Subcutaneous adipose tissue (tissue), 4 donors: ENCODE data around the gene SH2D2A. TPM values are rescaled to one million over a fixed set of nuclear protein-coding genes. Genes with fewer than 3 reads are reported as not detected.

Experiments used
- total RNA-seq, 4 donors: library from RNA; depleted of rRNA; stranded (reverse); fragments of >200 nt; gene quantifications; one replicate each; pipeline ENCODE4 v1.1.0, GENCODE V29; 2016
- TF ChIP-seq, protein P1 (sequence below): fragments of 450-650 bp; IDR thresholded peaks from one replicate; pipeline ENCODE4 v1.5.1; 2016; ENCODE audit warnings: low read depth, mild to moderate bottlenecking, control low read depth, antibody characterized with exemption, moderate library complexity

The SH2D2A gene
- total RNA-seq, 4 donors from 2014 or later: 0.34 to 1.1 (median 0.71) TPM

DNA sequence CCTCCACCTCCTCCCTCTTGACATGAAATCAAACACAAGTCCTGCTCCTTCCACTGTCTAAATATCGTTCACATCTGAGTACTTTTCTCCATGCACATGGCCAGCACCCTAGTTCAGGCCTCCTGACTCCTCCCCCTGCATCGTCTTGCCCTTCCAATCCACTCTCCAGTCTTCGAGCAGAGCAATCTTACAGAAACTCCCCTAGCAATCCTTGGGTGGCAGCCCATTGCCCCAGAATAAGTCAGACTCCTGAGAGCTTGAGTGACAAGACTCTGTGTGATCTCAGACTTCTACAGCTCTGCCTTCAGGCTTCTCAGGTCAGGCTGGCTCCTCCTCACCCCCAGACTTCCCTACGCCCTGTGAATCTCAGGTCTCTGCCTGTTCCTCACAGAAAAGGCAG is 5.5 kb downstream of the SH2D2A start:
- TF ChIP-seq, protein P1, sequence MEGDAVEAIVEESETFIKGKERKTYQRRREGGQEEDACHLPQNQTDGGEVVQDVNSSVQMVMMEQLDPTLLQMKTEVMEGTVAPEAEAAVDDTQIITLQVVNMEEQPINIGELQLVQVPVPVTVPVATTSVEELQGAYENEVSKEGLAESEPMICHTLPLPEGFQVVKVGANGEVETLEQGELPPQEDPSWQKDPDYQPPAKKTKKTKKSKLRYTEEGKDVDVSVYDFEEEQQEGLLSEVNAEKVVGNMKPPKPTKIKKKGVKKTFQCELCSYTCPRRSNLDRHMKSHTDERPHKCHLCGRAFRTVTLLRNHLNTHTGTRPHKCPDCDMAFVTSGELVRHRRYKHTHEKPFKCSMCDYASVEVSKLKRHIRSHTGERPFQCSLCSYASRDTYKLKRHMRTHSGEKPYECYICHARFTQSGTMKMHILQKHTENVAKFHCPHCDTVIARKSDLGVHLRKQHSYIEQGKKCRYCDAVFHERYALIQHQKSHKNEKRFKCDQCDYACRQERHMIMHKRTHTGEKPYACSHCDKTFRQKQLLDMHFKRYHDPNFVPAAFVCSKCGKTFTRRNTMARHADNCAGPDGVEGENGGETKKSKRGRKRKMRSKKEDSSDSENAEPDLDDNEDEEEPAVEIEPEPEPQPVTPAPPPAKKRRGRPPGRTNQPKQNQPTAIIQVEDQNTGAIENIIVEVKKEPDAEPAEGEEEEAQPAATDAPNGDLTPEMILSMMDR: no peak

DNA sequence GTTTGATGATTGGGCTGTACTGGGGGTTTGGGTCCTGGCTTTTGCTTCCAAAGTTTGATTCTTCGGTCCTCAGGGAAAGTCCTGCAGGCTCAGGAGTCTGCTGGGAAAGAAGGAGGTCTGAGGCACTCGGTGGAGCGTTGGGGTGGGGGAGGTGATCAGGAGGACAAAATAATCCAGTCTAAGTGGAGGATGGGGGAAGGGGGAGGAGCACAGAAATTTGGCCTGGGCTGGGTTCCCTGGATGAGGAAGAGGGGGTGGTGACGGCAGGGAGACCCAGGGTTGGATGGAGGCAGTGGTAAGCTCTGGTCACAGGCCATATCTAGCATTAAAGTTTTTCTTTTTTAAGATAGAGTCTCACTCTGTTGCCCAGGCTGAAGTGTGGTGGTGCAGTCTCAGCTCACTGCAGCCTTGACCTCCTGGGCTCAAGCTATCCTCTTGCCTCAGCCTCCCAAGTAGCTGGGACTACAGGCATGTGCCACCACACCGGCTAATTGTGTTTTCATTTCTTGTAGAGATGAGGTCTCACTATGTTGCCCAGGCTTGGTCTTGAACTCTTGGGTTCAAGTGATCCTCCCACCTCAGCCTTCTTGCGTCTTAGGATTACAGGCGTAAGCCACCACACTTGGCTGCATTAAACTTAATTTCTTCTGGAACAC is 6.8 kb downstream of the SH2D2A start:
- TF ChIP-seq, protein P1: no peak

DNA sequence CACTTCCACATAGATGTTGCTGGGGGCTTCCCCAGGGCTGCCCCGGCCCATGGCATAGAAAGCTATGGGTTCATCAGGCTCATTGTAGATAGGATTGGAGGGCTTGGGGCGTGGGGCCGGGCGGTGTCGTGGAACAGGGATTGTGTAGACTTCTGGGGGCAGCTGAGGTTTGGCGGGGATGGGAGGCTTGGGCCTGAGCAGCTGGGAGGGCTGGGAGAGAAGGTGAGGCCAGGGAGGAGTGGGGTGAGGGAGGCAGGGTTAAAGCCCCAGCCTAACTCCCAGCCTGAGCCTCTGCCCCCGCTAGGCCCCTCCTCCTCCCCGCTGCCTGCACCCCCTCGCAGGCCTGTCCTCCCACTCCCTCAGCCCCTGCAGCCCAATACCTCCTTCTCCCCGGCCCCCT is 7.4 kb downstream of the SH2D2A start:
- TF ChIP-seq, protein P1: no peak

DNA sequence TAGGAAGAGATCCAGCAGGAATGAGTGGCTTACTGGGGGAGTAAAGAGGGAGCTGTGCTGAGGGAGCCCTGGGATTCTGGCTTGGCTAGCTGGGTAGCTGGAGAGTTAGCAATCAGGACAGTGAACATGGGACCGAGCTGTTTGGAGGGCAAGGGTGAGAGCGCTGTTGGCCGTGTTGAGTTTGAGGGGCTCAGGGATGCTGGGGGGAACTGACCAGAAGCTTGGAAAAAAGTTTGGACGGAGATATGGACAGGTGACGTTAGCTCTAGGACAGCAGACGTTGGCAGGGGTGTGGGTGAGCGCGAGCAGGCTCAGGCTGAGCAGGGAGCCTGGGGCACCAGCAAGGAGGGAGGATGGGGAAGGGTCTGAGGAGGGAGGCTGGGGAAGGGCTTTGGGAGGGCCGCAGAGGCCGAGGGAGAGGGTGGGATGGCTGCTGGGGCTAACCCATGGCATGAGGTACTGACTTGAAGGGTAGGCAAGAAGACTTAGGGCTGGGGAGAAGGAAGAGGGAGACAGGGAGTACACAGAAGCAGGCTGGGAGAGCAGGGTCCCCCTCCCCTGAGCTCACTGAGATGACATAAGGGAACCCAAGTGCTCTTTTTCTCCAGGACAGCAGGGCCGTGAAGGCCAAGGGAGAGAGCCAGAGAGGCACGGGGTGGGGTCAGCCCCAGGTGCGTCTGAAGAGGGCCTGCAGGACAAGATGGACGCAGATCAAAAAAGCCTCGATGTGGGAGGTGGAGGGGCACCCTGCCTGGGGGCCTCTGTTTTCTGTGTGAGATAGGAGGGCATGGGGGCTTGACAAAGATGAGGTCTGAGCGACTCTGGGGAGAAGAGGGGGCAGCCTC is 8.2 kb downstream of the SH2D2A start:
- TF ChIP-seq, protein P1: no peak

DNA sequence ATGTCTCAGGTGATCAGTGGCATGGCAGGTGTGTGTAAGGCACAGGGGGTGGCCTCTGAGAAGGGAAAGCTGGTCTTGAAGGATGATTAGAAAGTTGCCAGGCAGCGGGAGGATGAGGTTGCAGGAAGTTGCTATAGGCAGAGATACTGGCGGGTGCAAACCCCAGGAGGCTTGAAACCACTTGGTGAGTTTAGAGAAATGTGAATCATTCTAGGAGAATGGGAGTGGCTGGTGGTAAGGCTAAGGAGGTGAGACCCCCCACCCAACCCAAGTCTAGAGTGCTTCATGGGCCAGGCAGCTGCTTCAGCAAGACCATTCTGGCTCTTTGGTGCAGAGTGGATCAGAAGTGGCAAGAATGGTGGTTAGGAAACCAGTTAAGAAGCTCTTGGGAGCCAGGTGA is 9.0 kb downstream of the SH2D2A start:
- TF ChIP-seq, protein P1: no peak

DNA sequence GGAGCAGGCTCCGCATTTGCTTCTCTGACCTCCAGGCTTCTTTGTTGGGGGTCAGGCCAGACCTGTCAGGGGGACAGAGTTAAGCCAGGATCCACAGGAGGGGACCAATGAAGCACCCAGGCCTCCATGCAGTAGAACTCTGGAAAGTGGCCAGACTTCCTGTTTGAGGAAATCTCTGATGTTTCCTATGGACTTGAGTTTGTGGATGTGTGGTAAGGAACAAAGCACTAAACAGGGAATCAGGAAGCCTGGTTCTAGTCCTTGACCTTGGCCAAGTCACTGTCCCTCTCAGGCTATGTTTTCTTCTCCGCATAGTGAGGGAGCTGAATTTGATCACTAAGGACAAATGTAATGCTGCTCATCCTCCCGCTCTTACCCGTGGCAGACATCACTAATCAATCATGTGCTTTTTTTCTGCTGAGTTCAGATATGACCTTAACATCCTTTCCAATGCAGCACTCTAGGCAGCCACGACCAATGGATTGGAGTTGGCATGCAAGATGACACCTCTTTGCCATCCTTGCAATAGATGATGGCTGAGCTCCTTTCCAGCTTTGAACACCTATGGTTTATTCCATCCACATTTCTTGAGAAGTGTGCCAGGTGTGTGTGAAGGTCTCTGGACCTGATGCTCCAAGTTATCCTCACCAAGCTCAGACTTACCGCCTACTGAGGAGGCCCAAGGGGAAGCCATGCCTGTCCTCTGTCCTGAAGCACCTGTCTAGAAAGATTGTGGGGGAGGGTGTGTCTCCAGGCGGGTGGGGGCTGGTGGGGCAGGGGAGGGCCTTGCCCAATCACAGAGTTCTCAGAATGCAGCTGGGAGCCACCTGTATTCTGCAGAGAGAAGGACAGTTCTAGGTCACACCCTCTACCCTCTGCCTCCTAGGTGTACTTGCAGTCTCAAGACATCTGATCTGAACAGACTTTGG is 9.9 kb downstream of the SH2D2A start:
- TF ChIP-seq, protein P1: no peak
